Measurements from ENCODE around the gene PAX2.
A peak's percentile ranks its signal among the peaks of the same experiment; 100 is the strongest.

PAX2 gene

GRCh38 chr10:100724531-100725027 lies 20.8 kb upstream of the PAX2 start:
- no peak for DNase-seq (ENCODE audit: low read depth)

DNA sequence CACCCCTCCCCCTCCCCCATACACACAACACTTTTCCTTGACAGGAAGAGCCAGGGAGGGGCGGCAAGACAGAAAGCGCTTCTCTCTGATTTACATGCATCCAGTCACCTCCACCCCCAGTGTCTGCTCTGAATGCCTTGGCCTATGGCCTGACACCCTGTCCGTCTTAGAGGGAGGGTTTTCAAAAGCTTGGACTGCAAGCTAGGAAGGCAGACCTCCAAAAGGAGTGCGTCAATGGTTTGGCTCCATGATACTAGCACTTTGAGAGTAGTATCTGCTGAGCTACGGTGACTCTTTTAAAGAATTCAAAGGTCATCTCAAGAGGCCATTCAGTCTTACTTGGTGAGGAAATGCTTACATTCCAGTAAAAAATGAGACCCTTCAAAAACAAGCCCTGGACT lies 20.3 kb upstream of the PAX2 start:
- no peak for DNase-seq (ENCODE audit: low read depth)

DNA sequence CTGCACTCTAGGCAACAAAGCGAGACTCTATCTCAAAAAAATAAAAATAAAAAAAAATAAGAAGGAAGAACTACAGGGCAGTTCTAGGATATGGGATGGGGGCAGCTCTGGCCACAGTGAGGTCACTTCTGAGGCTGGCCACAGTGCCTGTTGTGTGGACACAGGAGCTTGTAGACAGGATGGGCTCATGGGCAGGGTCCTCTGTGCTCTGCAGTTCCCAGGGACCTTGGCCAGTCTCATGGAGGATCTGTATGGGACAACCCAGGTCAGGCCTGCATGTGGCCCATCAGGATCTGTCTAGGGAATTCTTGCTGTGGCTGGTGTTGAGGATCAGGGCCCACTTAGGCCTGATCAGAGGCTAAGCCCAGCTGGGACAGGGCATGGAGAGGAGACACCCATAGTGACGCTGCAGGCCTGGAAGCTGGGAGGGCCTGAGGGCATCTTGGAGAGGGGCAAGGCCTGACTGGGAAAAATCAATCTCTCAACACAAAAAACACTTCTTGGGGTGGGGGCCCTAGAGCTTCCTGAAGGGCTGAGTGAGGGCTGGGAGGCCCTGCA lies 19.4 kb upstream of the PAX2 start:
- no peak for DNase-seq (ENCODE audit: low read depth)

GRCh38 chr10:100727808-100728207 lies 17.6 kb upstream of the PAX2 start:
- no peak for DNase-seq (ENCODE audit: low read depth)

DNA sequence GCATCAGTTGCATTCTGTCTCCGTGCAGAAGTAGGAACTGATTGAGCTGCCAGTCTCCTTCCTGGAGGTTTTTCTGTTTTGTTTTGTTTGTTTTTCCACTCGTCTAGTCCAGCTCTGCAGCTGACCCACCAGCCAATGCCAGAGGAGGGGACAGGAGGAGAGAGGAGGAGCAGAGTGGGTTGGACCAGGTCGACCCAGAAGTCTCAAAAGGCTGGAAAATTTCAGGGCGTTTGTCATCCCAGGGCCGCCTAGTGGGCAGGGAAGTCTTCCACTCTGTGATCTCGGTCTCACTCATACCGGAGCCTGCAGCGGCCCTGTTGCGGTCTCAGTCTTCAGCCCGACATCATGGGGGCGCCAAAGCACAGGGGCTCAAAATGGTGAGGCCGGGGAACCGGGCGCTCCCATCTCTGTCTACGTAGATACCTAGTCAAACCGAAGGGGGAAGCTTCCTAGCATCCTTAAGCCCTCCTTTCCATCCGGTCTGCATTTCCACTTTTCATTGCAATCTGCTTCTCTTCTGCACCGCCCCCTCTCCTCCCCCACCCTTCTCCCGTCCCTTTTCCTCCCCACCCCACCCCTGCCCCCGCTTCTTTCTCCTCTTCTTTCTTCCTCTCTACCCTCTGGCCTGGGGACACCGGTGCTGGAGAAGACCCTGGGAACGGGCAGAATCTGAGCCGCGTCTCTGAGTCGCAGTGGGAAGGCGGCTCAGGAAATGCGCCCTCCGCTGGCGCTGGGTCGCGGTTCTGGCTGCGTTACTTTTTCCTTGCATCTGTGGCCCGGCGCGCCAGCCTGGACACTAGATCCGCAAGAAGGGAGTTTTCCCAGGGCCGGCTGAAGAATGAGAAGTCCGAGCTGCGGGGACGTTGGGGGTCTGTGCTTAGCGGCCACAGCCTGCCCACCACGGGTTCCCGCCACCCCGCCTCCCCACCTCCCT lies 16.2 kb upstream of the PAX2 start:
- DNase-seq (ENCODE audit: low read depth), result no peak

DNA sequence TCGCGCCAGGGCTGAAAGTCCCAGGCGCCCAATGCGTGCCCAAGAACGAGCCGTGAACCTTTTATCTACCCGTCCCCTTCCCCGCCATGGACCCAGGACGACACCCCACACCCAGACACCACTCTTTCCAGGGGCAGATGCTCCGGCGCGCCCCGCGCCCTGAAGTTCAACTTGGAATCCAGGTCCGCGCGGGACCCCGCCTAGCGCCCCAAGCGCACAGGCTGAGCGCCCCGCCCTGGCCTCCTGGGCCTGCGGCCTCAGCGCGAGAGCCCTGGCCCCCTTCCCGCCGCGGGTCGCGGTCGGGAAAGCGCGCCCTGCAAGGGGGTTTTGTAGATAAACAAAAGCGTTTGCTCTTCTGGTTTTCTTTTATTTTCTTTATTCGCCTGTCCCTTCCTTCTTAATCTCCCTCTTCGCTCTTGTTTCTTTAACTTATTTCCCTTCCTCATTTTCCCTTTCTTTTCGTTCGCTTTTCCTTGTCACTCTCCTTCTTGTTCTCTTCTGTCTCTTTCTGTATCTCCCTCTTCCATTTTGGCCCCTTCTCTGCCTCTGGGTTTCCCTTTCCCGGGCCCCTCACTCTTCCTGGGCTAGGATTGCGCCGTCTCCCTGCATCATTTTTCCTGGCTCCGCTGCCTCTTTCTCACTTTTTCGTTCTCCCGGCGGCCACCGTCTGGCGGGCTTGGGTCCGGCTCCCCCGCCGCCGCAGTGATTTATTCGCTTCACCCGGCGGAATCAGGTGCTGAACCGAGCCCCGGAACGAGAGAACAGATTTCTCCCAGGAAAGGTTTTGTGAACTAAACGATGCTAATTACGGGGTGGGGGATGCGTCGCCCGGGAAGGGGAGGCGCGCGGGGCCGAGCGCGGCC lies 15.3 kb upstream of the PAX2 start:
- DNase-seq (ENCODE audit: low read depth), result no peak

DNA sequence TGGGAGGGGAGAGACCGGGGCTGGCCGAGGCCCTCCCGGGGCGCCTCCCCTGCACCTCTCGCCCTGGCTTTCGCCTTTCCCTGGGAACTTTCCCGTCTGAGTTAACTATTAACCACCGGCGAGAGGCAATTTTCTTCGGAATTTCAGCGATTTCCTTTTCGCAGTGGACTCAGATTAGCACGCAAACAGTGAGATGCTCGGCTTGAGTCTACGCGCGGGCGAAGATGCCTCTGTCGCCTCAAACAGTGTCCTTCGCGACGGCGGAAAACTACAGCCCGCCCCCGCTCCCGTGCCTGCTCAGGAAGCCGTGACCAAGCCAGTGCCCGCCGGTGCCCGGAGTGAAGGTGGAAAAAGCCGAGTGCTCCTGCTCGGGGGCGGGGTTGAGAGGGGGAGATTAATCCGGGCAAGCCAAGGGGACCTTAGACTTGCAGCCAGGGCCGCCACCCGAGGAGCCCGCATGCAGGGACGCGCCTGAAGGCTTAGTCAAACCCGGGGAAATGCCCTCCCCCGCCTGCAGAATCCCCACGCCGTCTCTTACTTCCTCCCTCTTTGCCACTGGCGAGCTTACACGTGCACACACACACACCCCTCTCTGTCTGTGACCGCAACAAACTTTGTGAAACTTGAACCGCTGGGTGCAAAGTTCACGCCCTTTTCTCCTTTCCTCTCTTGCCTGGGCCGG lies 14.5 kb upstream of the PAX2 start:
- DNase-seq (ENCODE audit: low read depth), result peak; percentile 16

- DNase-seq (ENCODE audit: low read depth), result no peak
Measured at GRCh38 chr10:100731407-100732240, 13.8 kb upstream of the PAX2 start.

- no peak for DNase-seq (ENCODE audit: low read depth)
Measured at GRCh38 chr10:100732241-100732596, 13.2 kb upstream of the PAX2 start.

DNA sequence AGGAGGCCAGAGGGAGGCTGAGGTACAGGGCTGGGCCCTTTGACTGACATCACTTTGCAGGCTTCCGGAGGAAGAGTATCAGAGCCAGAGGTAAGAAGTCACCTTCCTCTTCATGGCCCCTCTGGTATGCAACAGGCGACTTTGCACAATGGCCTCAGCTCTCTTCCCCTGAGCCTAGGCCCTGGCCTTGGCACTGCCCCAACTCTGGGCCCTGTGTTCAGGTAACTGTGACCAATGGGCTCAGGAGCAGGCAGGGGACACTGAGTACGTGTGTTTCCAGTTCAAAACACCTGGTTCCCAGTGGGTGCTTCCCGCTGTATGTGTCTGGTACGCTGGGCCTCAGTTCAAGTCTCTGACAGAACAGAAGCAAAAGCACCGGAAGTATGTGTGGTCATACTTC lies 12.1 kb upstream of the PAX2 start:
- no peak for DNase-seq (ENCODE audit: low read depth)

GRCh38 chr10:100734295-100735086 lies 10.9 kb upstream of the PAX2 start:
- no peak for DNase-seq (ENCODE audit: low read depth)

DNA sequence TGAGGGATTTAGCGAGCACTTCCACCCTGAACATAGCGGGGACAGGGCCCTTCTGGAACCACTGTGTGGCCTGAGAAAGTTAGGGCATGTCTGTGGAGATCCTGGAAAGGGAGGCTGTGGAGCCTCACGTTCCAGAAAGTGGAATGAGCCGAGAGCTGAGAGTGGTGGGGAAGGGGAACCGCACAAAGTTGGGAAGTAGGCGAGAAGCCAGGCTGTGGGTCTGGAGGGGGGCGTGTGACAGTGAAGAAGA lies 10.4 kb upstream of the PAX2 start:
- DNase-seq (ENCODE audit: low read depth), result no peak

GRCh38 chr10:100735337-100736143 lies 9.8 kb upstream of the PAX2 start:
- no peak for DNase-seq (ENCODE audit: low read depth)

GRCh38 chr10:100736144-100736808 lies 9.1 kb upstream of the PAX2 start:
- no peak for DNase-seq (ENCODE audit: low read depth)

- no peak for DNase-seq (ENCODE audit: low read depth)
Measured at GRCh38 chr10:100736809-100737354, 8.5 kb upstream of the PAX2 start.

DNA sequence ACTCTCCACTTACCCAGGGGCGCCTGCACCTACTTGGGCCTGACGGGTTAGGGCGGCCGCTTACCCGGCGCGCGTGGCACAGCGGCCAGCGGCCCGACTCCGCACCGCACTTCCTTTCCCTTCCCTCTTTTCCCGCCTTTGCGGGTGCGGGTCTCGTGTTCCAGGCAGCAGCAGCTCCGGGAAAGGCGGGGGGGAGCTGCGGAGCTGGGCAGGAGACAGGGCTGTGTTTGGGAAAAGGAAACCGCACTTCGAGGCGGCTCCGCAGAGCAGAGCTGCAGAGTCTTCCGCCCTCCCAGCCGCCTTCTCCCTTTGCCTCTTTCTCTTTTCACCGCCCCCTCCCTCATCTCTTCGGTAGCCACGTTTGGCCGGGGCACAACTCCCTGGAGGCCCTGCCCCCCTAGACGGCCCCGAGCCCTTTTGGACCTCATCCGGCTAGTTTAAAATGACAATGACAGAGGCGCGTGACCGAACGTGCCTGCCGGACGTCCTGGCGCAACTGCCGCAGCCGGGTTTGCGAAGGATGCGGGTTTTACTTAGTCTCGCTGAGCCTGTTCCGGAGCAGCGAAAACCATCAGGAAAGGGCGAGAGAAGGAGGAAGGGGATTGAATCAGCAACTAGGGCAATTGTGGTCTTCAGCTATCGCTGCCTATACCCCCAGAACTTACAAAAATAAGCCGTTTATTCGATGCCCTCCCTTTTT lies 7.9 kb upstream of the PAX2 start:
- DNase-seq (ENCODE audit: low read depth), result no peak

GRCh38 chr10:100738055-100738827 lies 7.1 kb upstream of the PAX2 start:
- DNase-seq (ENCODE audit: low read depth), result no peak
